Stimulated activated naive CD8-positive, alpha-beta T cell treated with anti-CD3 and anti-CD28 coated beads, Interleukin-15, Interleukin-2, amounts not matched to agents 100 ng/mL and 50 ng/mL, for 24 hours (primary cell): Measurements from ENCODE around the gene TSSC4.

Experiments
- H3K27ac Mint-ChIP-seq: one replicate; pipeline ENCODE4 v1.8.0; 2021; ENCODE audit warnings: mild to moderate bottlenecking, mixed read lengths
- H3K27me3 Mint-ChIP-seq: one replicate; pipeline ENCODE4 v1.8.0; 2021; ENCODE audit warnings: mixed read lengths
- H3K36me3 Mint-ChIP-seq: one replicate; pipeline ENCODE4 v1.8.0; 2021; ENCODE audit warnings: low read depth, mixed read lengths
- H3K4me1 Mint-ChIP-seq: one replicate; pipeline ENCODE4 v1.8.0; 2021; ENCODE audit warnings: low read depth, mixed read lengths
- H3K4me3 Mint-ChIP-seq: one replicate; pipeline ENCODE4 v1.8.0; 2021; ENCODE audit warnings: mild to moderate bottlenecking, mixed read lengths
- H3K9me3 Mint-ChIP-seq: one replicate; pipeline ENCODE4 v1.8.0; 2021; ENCODE audit warnings: mixed read lengths

The TSSC4 gene

DNA sequence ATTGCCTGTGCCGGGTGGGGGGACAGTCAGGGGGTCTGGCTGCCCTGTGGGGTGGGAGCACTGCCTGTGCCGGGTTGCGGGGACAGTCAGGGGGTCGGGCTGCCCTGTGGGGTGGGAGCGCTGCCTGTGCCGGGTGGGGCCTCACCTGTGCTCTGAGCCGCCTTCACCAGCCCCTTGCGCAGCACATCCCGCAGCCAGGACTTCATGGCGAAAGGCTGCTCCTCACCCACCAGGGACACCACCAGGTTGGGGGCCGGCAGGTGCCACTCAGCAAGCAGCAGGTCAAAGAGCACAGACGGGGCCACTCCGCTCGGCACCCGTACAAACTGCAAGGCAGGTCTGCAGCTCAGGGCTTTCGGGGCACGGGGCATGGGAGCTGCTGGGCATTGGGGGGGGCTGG is 21.4 kb downstream of the TSSC4 start:
- Mint-ChIP-seq H3K36me3 (no peaks in the 10 kb centered on the region), H3K27ac (no peak overlapping the region), H3K4me1 (peaks cover 3% of the 10 kb centered on the region), H3K4me3 (no peak overlapping the region), H3K9me3 (no peaks in the 10 kb centered on the region), H3K27me3 (no peaks in the 10 kb centered on the region)

DNA sequence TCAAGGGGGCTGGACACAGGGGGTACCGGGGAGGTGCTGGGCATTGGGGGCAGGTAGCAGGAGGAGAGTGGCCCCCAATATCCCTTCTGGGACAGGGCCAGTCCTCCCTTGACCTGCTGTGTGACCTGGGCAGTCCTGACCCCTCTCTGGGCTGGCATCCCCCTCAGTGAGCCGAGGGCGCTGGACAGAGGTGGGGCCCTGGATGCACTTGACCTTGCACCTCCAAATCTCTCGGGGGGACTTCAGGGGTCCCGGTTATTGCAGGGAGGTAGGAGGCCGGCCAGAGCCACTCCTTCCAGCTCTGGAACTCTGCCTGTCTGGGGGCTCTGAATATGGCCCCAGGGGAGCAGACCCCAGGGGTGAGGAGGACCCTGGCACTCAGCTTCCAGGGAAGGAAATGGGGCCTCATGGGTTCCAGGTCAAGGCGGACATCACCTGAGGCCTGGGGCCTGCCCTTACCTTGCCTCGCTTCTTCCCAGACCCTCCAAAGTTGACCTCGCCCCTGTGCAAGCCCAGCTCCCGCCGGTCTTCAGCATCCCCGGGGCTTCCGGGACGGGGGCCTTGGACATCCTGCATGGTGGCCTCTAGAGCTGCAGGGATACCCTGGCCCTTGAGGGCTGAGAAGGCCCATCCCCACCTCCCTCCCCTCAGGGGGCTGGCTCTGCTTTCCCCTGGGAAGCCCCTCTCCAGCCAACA is 22.1 kb downstream of the TSSC4 start:
- Mint-ChIP-seq H3K4me1 (peaks cover 3% of the 10 kb centered on the region), H3K27ac (no peak overlapping the region), H3K9me3 (no peaks in the 10 kb centered on the region), H3K36me3 (no peaks in the 10 kb centered on the region), H3K27me3 (no peaks in the 10 kb centered on the region), H3K4me3 (no peak overlapping the region)

DNA sequence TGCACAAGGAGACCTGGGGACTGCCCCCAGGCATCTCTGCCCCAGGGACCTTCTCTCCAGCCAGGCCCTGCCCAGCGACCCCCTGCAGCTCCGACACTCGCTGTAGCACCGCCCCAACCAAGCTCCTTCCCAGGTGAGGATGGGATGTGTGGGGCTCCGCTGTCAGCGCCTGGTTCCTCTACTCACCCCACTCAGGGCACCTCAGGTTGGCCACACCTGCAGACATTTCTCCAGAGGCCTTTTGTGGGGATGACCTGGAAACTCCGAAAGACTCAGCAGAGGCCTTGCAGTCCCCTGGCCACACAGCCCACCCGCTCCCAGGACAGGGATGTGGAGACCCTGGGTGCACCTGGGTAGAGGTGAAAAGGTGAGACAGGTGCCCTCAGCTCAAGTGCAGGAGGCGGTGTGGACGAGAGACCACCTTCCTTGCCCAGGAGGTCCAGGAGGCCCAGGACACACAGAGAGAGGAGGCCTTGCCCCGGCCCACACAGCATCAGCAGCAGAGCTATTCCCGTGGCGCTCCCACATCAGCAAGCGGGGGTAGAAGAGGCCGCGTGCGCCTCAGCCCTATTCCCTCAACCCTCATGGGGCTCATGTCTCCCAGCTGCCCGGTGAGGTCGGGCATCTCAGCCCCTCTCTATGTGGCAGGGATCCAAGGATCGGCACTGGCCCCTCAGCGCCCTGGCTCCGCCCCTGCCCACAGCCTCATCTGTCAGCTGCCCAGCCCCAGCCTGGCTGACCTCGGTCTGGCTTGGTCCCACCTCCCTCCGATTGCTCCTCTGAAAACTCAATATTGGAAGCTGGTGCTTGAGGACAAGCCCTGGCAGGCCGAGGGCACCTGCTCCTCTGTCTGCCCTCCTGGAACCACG is 22.8 kb downstream of the TSSC4 start:
- Mint-ChIP-seq H3K36me3 (no peaks in the 10 kb centered on the region), H3K27me3 (no peaks in the 10 kb centered on the region), H3K4me1 (peaks cover 3% of the 10 kb centered on the region), H3K9me3 (no peaks in the 10 kb centered on the region), H3K27ac (no peak overlapping the region), H3K4me3 (no peak overlapping the region)

DNA sequence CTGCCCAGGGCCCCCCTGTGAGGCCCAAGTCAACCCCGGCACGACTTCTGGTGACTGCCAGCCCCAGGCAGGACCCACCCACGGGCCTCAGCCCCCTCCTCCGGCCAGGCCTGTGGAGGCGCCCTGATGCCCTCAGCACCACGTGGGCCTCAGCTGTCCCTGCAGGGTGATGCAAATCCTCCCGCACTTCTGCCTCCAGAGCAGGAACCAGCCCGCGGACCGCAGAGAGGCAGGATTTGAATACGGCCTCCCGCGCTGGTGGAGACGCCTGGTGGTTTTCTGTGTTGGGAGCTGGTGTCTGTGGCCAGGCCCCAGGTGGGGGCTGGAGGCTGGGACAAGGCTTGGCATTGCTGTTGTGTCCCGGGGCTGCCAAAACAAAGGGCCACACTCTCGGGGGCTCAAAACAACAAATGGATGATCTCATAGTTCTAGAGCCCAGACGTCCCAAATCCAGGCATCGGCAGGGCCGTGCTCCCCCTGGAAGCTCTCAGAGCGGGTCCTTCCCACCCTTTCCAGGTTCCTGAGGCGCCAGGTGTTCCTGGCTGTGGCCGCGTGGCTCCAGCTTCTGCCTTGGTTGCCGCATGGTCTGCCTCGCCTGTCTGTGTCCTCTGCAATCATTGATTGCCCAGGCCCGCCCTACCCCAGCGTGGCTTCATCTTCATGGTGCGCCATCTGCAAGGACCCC is 24.4 kb downstream of the TSSC4 start:
- H3K4me1 Mint-ChIP-seq: no peaks in the 10 kb centered on the region
- no peak overlapping the region for H3K4me3 Mint-ChIP-seq
- no peak overlapping the region for H3K27ac Mint-ChIP-seq
- H3K36me3 Mint-ChIP-seq: no peaks in the 10 kb centered on the region
- no peaks in the 10 kb centered on the region for H3K27me3 Mint-ChIP-seq
- no peaks in the 10 kb centered on the region for H3K9me3 Mint-ChIP-seq

DNA sequence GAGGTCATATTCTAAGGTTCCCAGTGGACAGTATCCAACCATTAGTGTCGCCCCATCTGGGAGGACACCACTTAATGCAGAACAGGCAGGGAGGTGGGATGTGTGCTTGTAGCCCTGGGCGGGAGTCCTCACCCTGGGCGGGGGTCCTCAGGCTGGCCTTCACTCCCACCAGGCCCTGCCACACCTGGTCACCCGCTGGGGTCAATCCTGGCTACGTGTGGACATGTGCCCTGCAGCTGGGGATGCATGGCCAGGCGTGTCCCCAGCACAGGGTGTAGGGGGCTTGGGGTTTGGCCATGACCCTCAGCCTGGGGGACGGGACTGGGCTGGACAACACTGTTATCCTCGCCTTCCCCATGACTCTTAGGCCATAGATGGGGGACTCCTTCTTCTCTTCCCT is 25.0 kb downstream of the TSSC4 start:
- Mint-ChIP-seq H3K27me3 (no peaks in the 10 kb centered on the region), H3K9me3 (no peaks in the 10 kb centered on the region), H3K36me3 (no peaks in the 10 kb centered on the region), H3K27ac (no peak overlapping the region), H3K4me3 (no peak overlapping the region), H3K4me1 (no peaks in the 10 kb centered on the region)

DNA sequence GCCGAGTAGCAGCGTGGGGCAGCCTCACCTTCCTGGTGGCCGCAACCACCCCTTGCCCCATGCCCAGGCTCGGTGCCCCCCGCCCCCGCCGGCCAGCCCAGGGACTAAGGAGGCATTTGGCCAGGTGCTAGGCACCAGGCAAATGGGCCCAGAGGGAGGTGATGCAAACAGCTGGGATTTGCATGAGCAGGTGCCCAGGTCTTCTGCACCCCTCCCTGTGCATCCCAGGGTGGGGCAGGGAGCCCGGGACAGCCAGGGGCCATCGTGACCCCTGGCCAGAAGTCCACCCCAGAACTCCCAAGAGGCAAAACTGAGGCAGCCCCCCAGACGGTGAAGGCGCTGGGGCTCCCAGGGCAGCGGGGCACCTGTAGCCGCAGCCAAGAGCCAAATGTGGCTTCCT is 25.7 kb downstream of the TSSC4 start:
- H3K27ac Mint-ChIP-seq: no peak overlapping the region
- no peak overlapping the region for H3K4me3 Mint-ChIP-seq
- H3K36me3 Mint-ChIP-seq: no peaks in the 10 kb centered on the region
- H3K9me3 Mint-ChIP-seq: no peaks in the 10 kb centered on the region
- H3K27me3 Mint-ChIP-seq: no peaks in the 10 kb centered on the region
- no peaks in the 10 kb centered on the region for H3K4me1 Mint-ChIP-seq

DNA sequence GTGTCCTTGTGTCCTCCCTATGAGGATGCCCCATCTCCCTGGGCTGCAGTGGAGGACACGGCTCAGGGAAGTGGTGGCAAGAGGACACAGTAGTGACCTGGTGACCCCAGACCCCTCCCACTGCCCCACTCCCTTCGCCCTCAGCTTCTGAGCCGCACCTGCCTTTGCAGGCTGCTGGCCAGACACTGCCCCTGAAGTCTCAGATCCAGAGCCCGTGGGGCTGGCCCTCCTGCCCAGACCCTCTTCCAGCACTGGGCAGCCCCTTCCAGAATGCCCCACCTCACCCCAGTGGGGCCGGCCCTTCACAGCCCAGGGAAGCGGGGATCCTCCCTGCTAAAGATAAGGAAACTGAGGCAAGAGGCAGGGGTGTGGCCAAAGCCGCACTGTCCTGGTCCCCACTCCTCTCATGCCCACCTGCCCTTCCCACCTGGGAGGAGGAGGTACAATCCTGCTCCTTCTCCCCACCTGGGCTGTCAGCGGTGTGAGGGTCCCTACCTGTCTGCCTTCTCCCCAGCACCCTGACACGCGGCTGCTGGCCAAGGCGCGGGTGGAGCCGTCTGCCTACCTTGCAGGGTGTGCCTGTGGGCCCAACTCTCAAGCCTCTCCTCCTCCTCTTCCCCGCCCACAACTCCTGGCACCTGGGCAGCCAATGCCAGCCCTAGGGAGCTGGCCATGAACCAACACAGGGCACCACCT is 26.4 kb downstream of the TSSC4 start:
- H3K27me3 Mint-ChIP-seq: no peaks in the 10 kb centered on the region
- H3K4me1 Mint-ChIP-seq: no peaks in the 10 kb centered on the region
- H3K4me3 Mint-ChIP-seq: no peak overlapping the region
- no peak overlapping the region for H3K27ac Mint-ChIP-seq
- no peaks in the 10 kb centered on the region for H3K9me3 Mint-ChIP-seq
- no peaks in the 10 kb centered on the region for H3K36me3 Mint-ChIP-seq

DNA sequence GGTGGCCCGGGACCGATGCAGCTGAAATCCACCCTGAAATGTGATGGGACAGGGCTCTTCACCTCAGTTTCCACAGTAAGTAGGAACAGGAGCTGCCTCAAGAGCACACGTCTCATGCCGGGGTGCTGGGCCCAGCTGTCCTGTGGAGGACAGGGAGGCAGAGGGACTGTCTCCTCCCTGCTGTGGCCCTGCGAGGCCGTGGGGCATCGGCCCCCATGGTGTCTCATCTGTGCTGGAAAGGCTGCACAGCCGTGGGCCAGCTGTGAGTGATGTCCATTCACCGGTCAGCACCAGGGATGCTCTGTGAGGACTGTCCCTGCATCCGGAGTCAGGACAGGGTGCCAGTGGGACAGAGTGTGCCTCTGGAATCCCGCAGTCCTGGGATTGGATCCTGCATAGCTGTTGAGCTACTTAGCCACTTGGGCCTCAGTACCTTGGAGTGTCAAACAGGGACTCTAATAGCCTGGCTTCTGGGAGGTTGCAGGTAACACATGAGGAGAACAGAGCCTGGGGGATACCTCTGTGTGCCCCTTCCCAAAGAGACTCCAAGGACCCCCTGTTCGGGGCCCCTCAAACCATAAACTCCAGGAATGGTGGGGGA is 27.3 kb downstream of the TSSC4 start:
- H3K27me3 Mint-ChIP-seq: no peaks in the 10 kb centered on the region
- no peak overlapping the region for H3K4me3 Mint-ChIP-seq
- H3K4me1 Mint-ChIP-seq: no peaks in the 10 kb centered on the region
- no peaks in the 10 kb centered on the region for H3K9me3 Mint-ChIP-seq
- H3K27ac Mint-ChIP-seq: no peak overlapping the region
- H3K36me3 Mint-ChIP-seq: no peaks in the 10 kb centered on the region

DNA sequence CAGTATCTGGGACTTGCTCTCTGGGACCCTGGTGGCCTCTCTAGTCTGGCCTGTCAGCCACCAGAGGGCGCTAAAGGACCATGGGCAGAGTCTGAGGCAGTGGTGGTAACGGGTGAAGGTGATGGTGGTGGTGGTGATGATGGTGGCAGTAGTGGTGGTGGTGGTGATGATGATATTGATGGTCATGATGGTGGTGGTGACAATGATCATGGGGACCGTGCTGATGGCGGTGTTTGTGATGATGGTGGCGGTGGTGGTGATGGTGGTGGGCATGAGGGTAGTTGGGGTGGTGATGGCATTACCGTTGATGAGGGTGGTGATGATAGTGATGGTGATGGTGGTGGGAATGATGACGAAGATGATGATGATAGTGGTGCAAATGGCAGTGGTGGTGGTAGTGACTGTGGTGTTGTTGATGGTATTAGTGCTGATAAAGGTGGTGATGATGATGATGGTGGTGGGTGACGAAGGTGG is 27.8 kb downstream of the TSSC4 start:
- Mint-ChIP-seq H3K27ac (no peak overlapping the region), H3K9me3 (no peaks in the 10 kb centered on the region), H3K27me3 (no peaks in the 10 kb centered on the region), H3K36me3 (no peaks in the 10 kb centered on the region), H3K4me3 (no peak overlapping the region), H3K4me1 (no peaks in the 10 kb centered on the region)

DNA sequence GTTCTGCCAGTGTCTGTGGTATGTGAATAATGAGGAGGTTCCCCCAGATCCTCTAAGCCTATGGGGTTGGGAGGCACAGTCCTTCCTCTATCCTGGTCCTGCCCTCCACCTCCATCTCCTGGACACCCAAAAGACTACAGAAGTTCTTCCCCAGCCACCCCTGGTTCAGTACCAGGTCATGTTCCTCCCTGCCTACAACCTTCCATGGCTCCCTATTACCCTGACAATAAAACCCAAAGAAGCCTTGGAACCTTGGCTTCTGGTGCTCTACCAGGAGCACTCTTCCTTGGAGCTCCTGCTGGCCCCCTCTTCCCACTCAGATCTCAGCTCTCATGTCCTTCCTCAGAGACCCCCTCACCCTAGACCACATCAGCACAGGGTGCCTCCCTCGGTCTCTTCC is 30.8 kb downstream of the TSSC4 start:
- Mint-ChIP-seq H3K36me3 (no peaks in the 10 kb centered on the region), H3K4me3 (no peak overlapping the region), H3K9me3 (no peaks in the 10 kb centered on the region), H3K4me1 (no peaks in the 10 kb centered on the region), H3K27ac (no peak overlapping the region), H3K27me3 (no peaks in the 10 kb centered on the region)

DNA sequence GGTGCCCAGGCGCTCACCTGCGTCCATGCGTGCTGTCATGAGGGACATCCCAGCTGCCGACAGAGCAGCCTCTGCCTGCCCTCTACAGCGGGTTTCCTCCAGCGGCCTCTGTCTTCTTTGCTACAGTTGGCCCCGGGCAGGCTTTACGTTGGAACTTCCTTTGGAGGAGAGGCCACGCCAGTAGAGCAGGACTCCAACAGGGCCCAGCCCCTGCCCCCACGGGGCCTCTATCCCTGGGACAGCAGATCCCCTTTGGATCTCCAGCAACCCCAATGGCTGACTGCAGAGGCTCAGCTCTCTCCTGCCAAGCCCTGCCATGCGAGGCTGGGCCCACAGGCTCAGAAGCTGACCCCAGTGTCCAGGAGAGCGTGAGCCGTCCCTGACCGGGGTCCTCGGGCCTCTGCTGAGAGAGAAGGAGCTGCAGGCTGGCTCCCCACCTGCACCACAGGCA is 31.6 kb downstream of the TSSC4 start:
- Mint-ChIP-seq H3K36me3 (no peaks in the 10 kb centered on the region), H3K9me3 (no peaks in the 10 kb centered on the region), H3K4me1 (no peaks in the 10 kb centered on the region), H3K4me3 (no peak overlapping the region), H3K27ac (no peak overlapping the region), H3K27me3 (no peaks in the 10 kb centered on the region)

DNA sequence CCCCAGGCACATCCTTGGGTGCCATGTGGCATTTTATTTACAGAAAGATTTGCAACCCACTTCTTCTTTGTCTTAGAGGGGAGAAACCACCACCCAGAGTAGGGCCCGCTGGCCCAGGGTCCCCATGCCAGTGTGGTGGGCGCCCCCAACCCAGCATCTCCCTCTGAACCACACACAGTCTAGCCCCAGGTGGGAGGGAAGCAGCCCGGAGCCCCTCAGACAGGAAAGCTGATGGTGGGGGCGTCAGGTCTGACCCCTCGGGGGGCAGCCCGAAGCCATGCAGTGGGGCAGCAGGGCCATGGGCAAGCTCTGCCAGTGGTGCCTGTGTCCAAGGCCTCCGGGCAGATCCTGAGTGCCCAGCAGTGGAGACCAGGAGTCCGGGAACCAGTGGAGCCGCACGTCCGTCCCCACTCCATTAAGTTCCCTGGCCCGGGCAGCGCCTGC is 32.1 kb downstream of the TSSC4 start:
- no peaks in the 10 kb centered on the region for H3K36me3 Mint-ChIP-seq
- H3K27ac Mint-ChIP-seq: no peak overlapping the region
- H3K9me3 Mint-ChIP-seq: no peaks in the 10 kb centered on the region
- no peaks in the 10 kb centered on the region for H3K27me3 Mint-ChIP-seq
- H3K4me3 Mint-ChIP-seq: no peak overlapping the region
- no peaks in the 10 kb centered on the region for H3K4me1 Mint-ChIP-seq

DNA sequence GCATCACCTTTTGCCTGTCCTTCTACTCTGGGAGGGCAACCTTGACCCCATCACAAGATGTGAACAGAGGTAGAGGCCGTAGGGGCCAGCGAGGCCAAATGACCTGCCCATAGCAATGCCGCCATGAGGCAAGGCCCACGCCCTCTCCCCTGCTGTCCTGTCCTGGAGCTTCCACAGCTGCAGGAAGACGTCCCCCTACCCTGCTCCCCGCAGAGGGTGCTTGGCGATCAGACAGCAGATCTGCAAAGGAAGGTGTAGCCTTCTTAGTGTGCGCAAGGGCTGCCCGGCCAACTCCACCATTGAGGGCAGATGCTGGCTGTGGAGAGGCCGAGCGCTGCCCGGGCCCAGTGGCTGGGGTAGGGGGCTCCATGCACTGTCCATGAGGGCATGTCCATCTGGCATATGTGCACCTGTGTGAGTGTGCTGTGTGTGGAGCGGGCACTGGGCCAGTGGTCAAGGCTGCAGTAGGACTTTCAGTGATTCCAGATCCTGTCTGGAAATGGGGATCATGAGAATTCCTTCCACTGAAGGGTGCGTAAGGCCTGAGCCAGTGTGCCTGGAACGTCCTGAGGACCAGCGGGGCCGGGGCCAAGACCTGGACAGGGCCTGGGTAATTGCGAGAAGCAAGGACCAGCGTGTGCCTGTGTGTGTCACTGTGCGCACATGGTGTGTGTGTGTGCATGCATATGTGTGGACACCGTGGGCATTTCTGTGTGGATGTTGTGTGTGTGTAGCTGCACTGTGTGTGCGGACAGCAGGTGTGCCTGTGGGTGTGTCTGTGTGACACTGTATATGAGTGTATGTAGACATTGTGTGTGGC is 32.8 kb downstream of the TSSC4 start:
- H3K4me3 Mint-ChIP-seq: no peak overlapping the region
- H3K36me3 Mint-ChIP-seq: no peaks in the 10 kb centered on the region
- no peak overlapping the region for H3K27ac Mint-ChIP-seq
- no peaks in the 10 kb centered on the region for H3K4me1 Mint-ChIP-seq
- no peaks in the 10 kb centered on the region for H3K27me3 Mint-ChIP-seq
- H3K9me3 Mint-ChIP-seq: no peaks in the 10 kb centered on the region

DNA sequence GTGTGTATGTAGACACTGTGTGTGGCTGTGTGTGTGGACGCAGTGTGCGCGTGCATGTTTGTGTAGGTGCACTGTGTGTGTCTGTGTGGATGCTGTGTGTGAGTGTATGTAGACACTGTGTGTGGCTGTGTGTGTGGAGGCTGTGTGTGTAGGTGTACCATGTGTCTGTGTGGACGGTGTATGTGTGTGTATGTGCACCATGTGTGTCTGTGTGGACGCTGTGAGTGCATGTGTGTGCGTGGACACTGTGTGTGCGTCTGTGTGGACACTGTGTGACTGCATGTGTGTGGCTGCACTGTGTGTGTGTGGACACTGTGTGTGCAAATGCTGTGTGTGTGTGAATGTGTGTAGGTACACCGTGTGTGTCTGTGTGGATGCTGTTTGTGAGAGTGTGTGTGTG is 33.5 kb downstream of the TSSC4 start:
- Mint-ChIP-seq H3K4me1 (no peaks in the 10 kb centered on the region), H3K9me3 (no peaks in the 10 kb centered on the region), H3K27me3 (no peaks in the 10 kb centered on the region), H3K36me3 (no peaks in the 10 kb centered on the region), H3K27ac (no peak overlapping the region), H3K4me3 (no peak overlapping the region)
